ENCODE data around the gene PTH1R.

PTH1R gene

GRCh38 chr3:46866720-46867549 lies 10.6 kb upstream of the PTH1R start:
- no peak overlapping the region for H3K27ac ChIP-seq
- peak; percentile 93 for TF ChIP-seq CTCF (IDR thresholded peaks at IDR 0.05)
- no peak for TF ChIP-seq ZFX (IDR thresholded peaks at IDR 0.05; ENCODE audit: borderline replicate concordance)

DNA sequence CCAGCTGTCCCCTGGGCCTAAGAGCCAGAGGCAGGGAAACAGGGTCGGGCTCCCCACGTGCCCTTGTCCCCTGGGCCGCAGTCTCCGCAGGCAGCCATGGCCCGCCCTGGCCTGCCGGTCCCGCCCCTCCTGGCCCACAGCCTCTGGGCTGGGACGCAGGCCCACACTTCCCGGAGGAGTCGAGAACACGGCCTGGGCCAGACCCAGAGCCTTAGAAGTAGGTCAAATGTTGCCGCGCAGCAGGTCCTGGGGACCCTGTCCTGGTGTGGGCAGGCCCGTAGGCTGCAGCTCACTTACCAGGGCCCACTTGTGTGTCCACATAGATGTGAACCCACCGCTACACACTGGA lies 10.0 kb upstream of the PTH1R start:
- TF ChIP-seq ZFX (IDR thresholded peaks at IDR 0.05; ENCODE audit: borderline replicate concordance) (no peak), CTCF (IDR thresholded peaks at IDR 0.05) (no peak)
- no peak overlapping the region for H3K27ac ChIP-seq

GRCh38 chr3:46868287-46868686 lies 9.2 kb upstream of the PTH1R start:
- TF ChIP-seq ZFX (IDR thresholded peaks at IDR 0.05; ENCODE audit: borderline replicate concordance) = no peak
- TF ChIP-seq CTCF (IDR thresholded peaks at IDR 0.05) = no peak
- H3K27ac ChIP-seq = no peak overlapping the region

GRCh38 chr3:46868948-46869347 lies 8.6 kb upstream of the PTH1R start:
- no peak overlapping the region for H3K27ac ChIP-seq
- TF ChIP-seq CTCF (IDR thresholded peaks at IDR 0.05) (no peak), ZFX (IDR thresholded peaks at IDR 0.05; ENCODE audit: borderline replicate concordance) (no peak)

- TF ChIP-seq CTCF (IDR thresholded peaks at IDR 0.05) = no peak
- TF ChIP-seq ZFX (IDR thresholded peaks at IDR 0.05; ENCODE audit: borderline replicate concordance) = no peak
Measured at GRCh38 chr3:46869440-46869839, 8.1 kb upstream of the PTH1R start.

DNA sequence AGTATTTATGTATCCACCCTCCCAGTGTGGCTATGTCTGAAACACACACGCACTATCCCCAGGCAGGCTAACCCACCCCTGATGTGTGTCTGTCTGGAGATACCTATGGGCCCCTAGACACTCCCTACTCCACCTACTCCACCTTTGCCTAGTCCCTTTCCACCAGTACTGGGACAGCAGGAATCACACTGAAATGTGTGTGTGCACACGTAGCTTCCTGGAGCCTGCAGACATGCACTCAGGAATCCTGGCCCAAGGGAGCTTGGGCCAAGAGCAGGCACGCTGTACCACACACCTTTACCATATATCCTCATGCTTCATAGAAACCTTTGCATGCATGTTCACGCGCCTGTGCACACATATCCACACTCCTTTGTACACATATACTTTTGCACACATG lies 6.9 kb upstream of the PTH1R start:
- TF ChIP-seq ZFX (IDR thresholded peaks at IDR 0.05; ENCODE audit: borderline replicate concordance) = no peak
- TF ChIP-seq CTCF (IDR thresholded peaks at IDR 0.05) = no peak
- no peak overlapping the region for H3K27ac ChIP-seq

More at GRCh38 chr3:46869440-46869839, 8.1 kb upstream of the PTH1R start:
- H3K27ac ChIP-seq = no peak overlapping the region

DNA sequence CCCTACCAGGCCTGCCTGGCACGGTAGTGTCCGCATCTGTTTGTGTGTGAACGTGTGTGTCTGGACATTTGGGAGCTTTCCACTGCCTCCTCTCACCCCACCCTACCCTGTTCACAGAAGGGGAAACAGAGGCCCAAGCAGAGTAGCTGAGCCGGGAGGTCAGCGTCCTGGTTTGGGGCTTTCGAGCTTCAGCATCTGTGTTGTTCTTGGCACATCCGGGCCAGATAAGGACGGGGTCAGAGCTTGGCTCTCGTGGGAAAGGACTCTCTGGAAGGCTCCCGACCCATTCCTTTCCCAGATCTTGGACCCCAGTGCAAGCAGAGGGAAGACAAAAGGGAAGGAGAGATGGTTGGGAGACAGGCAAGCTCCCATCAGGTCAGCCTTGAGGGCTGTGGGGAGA lies 6.3 kb upstream of the PTH1R start:
- TF ChIP-seq CTCF (IDR thresholded peaks at IDR 0.05) (no peak), ZFX (IDR thresholded peaks at IDR 0.05; ENCODE audit: borderline replicate concordance) (no peak)
- H3K27ac ChIP-seq = no peak overlapping the region

Measured in 22Rv1 (cell line).